Measurements from ENCODE around the gene RAET1L.
"Not testable (repeated sequence)": the region's sequence is repeated elsewhere in the genome, so short reads cannot be mapped to it uniquely, and the experiment has no call there.

The RAET1L gene

GRCh38 chr6:150015281-150016001 is 9.9 kb downstream of the RAET1L start:
- DNase-seq: not testable (repeated sequence)

GRCh38 chr6:150014623-150015280 is 10.6 kb downstream of the RAET1L start:
- DNase-seq: not testable (repeated sequence)

GRCh38 chr6:150013785-150014622 is 11.3 kb downstream of the RAET1L start:
- not testable (repeated sequence) for DNase-seq

- DNase-seq: not testable (repeated sequence)
Observed at GRCh38 chr6:150012846-150013784, 12.2 kb downstream of the RAET1L start.

- peak; percentile 14 for DNase-seq
Observed at GRCh38 chr6:150008588-150008987, 16.7 kb downstream of the RAET1L start.

GRCh38 chr6:150006961-150007464 is 18.3 kb downstream of the RAET1L start:
- no peak for DNase-seq

- no peak for DNase-seq
Observed at GRCh38 chr6:150005761-150006651, 19.3 kb downstream of the RAET1L start.

- peak; percentile 85 for DNase-seq
Observed at GRCh38 chr6:150004783-150005717, 20.3 kb downstream of the RAET1L start.

- no peak for DNase-seq
Observed at GRCh38 chr6:150004101-150004782, 21.1 kb downstream of the RAET1L start.

GRCh38 chr6:150003599-150003998 is 21.7 kb downstream of the RAET1L start:
- not testable (repeated sequence) for DNase-seq

- DNase-seq: no peak
Observed at GRCh38 chr6:150002710-150003109, 22.6 kb downstream of the RAET1L start.

- DNase-seq: no peak
Observed at GRCh38 chr6:150001295-150002008, 23.9 kb downstream of the RAET1L start.

GRCh38 chr6:149999636-150000035 is 25.7 kb downstream of the RAET1L start:
- DNase-seq: no peak

GRCh38 chr6:149995971-149996370 is 29.4 kb downstream of the RAET1L start:
- DNase-seq: no peak

- DNase-seq: no peak
Observed at GRCh38 chr6:149995235-149995750, 30.0 kb downstream of the RAET1L start.

GRCh38 chr6:149991838-149992237 is 33.5 kb downstream of the RAET1L start:
- no peak for DNase-seq

- not testable (repeated sequence) for DNase-seq
Observed at GRCh38 chr6:149991472-149991795, 33.9 kb downstream of the RAET1L start.
